H1 (cell line): ENCODE data around the gene RIT2. TPM values are rescaled to one million over a fixed set of nuclear protein-coding genes. Genes with fewer than 3 reads are reported as not detected.

Experiments used
- CTCF ChIA-PET: fragments of 300-600 bp; sonication (Branson Sonifier 250); formaldehyde crosslinking; loops from one replicate; lab custom pipeline; 2021; ENCODE audit not compliant: partially characterized antibody; lab: Charles Lee
- POLR2A ChIA-PET: fragments of 300-600 bp; sonication (Branson Sonifier 250); formaldehyde crosslinking; loops from one replicate; lab custom pipeline; 2021; ENCODE audit warnings: inconsistent platforms; ENCODE audit not compliant: partially characterized antibody; lab: Charles Lee
- DNase-seq, 2 experiments: peaks; one replicate each; pipeline versions ENCODE4 v3.0.0 to v3.0.0-alpha.2; 2010 to 2022; ENCODE audit warnings: low spot score in 2 of 2, low read depth in 1 of 2, mixed read lengths in 1 of 2
- FAIRE-seq: peaks from 2 replicates; lab custom pipeline; 2011; peaks lifted over from hg19 to GRCh38; lab: Jason Lieb, UNC
- H2AFZ ChIP-seq: 2 replicates; pipeline ENCODE4 v1.8.1; 2012; ENCODE audit warnings: low read length, inconsistent platforms
- H2AK5ac ChIP-seq: 2 replicates; pipeline ENCODE4 v1.6.1; 2013; ENCODE audit warnings: low read depth, low read length
- H2BK120ac ChIP-seq: replicated peaks from 2 replicates; pipeline ENCODE3; 2013; ENCODE audit warnings: low read depth, low read length, inconsistent platforms
- H2BK12ac ChIP-seq: 2 replicates; pipeline ENCODE4 v1.6.1; 2013; ENCODE audit warnings: low read depth, low read length
- H2BK15ac ChIP-seq: 2 replicates; pipeline ENCODE4 v1.6.1; 2013; ENCODE audit warnings: low read length
- H2BK20ac ChIP-seq: 2 replicates; pipeline ENCODE4 v1.6.1; 2013; ENCODE audit warnings: low read length
- H2BK5ac ChIP-seq: 2 replicates; pipeline ENCODE4 v1.6.1; 2013; ENCODE audit warnings: low read depth, low read length
- H3K14ac ChIP-seq: 2 replicates; pipeline ENCODE4 v1.6.1; 2013; ENCODE audit warnings: inconsistent platforms; ENCODE audit not compliant: insufficient read length
- H3K18ac ChIP-seq: 2 replicates; pipeline ENCODE4 v1.6.1; 2013; ENCODE audit warnings: low read length; ENCODE audit errors: extremely low read depth
- H3K23ac ChIP-seq: 2 replicates; pipeline ENCODE4 v1.6.1; 2013; ENCODE audit warnings: inconsistent platforms; ENCODE audit not compliant: insufficient read length
- H3K23me2 ChIP-seq: 2 replicates; pipeline ENCODE4 v1.6.1; 2013; ENCODE audit warnings: low read depth, low read length
- H3K27ac ChIP-seq: 2 replicates; pipeline ENCODE4 v1.6.1; 2011; ENCODE audit warnings: low read depth, low read length, inconsistent platforms
- H3K27me3 ChIP-seq, 4 experiments: replicated peaks in 1 of 4; 1 replicate in 1 of 4; 2 replicates in 3 of 4; pipeline versions ENCODE4 v1.6.1 to v1.8.1; 2011 to 2013; ENCODE audit warnings: low read length in 3 of 4, mild to moderate bottlenecking in 3 of 4, inconsistent platforms in 2 of 4, mixed read lengths in 2 of 4, moderate library complexity in 1 of 4; ENCODE audit not compliant: control insufficient read depth in 3 of 4, insufficient read depth in 3 of 4; ENCODE audit errors: extremely low read depth in 1 of 4
- H3K36me3 ChIP-seq, 4 experiments: 2 replicates each; pipeline versions ENCODE4 v1.6.1 to v1.8.1; 2011 to 2013; ENCODE audit warnings: mild to moderate bottlenecking in 4 of 4, low read length in 3 of 4, moderate library complexity in 2 of 4, control low read depth in 1 of 4, inconsistent platforms in 1 of 4; ENCODE audit not compliant: insufficient read depth in 4 of 4, control insufficient read depth in 2 of 4
- H3K4ac ChIP-seq: replicated peaks from 2 replicates; pipeline ENCODE3; 2013; ENCODE audit warnings: low read length, low read depth, mixed read lengths, inconsistent platforms; ENCODE audit not compliant: insufficient read length
- H3K4me1 ChIP-seq, 4 experiments: replicated peaks in 1 of 4; 1 replicate in 1 of 4; 2 replicates in 3 of 4; pipeline versions ENCODE4 v1.6.1 to v1.8.1; 2011 to 2013; ENCODE audit warnings: low read length in 3 of 4, inconsistent platforms in 2 of 4, mixed read lengths in 1 of 4; ENCODE audit not compliant: insufficient read depth in 4 of 4, control insufficient read depth in 3 of 4
- H3K4me2 ChIP-seq, 2 experiments: 2 replicates each; pipeline versions ENCODE4 v1.6.1 to v1.8.1; 2011 to 2013; ENCODE audit warnings: low read depth in 2 of 2, low read length in 2 of 2, control low read depth in 1 of 2, inconsistent platforms in 1 of 2, mild to moderate bottlenecking in 1 of 2; ENCODE audit not compliant: insufficient read depth in 1 of 2
- H3K4me3 ChIP-seq, 4 experiments: fragments of 200-600, 300-600 bp in 1 of 4; sonication (generic), shearing (Covaris generic), sonication (Bioruptor Twin) in 1 of 4; 2 replicates each; pipeline versions ENCODE4 v1.5.1 to v1.8.1; 2011 to 2016; ENCODE audit warnings: low read length in 4 of 4, low read depth in 3 of 4, control low read depth in 2 of 4, inconsistent platforms in 2 of 4, mild to moderate bottlenecking in 2 of 4, mixed read lengths in 1 of 4, moderate library complexity in 1 of 4; ENCODE audit not compliant: insufficient read depth in 2 of 4; ENCODE audit errors: extremely low read depth in 1 of 4
- H3K56ac ChIP-seq: replicated peaks from 2 replicates; pipeline ENCODE3; 2013; ENCODE audit warnings: low read depth, mild to moderate bottlenecking, mixed read lengths, low read length, inconsistent platforms; ENCODE audit not compliant: insufficient read length
- H3K79me1 ChIP-seq: 2 replicates; pipeline ENCODE4 v1.6.1; 2013; ENCODE audit warnings: low read depth, low read length, control low read depth
- H3K79me2 ChIP-seq, 2 experiments: 2 replicates each; pipeline versions ENCODE4 v1.6.1 to v1.8.1; 2012 to 2013; ENCODE audit warnings: low read length in 2 of 2, mild to moderate bottlenecking in 2 of 2, inconsistent platforms in 1 of 2; ENCODE audit not compliant: insufficient read depth in 2 of 2, control insufficient read depth in 1 of 2
- H3K9ac ChIP-seq, 4 experiments: replicated peaks in 1 of 4; 1 replicate in 1 of 4; 2 replicates in 3 of 4; pipeline versions ENCODE4 v1.6.1 to v1.8.1; 2011 to 2013; ENCODE audit warnings: low read depth in 3 of 4, low read length in 3 of 4, control low read depth in 2 of 4, mild to moderate bottlenecking in 2 of 4, moderate library complexity in 2 of 4, inconsistent platforms in 1 of 4; ENCODE audit errors: extremely low read depth in 1 of 4
- H3K9me3 ChIP-seq, 2 experiments: 2 replicates each; pipeline versions ENCODE4 v1.6.1 to v1.8.1; 2012 to 2013; ENCODE audit warnings: mild to moderate bottlenecking in 2 of 2, moderate library complexity in 2 of 2, control low read depth in 1 of 2, inconsistent platforms in 1 of 2, low read depth in 1 of 2, low read length in 1 of 2, mixed read lengths in 1 of 2; ENCODE audit not compliant: insufficient read depth in 2 of 2
- H4K20me1 ChIP-seq, 2 experiments: replicated peaks in 1 of 2; 2 replicates each; pipeline versions ENCODE3 to v1.8.1; 2011 to 2013; ENCODE audit warnings: inconsistent platforms in 2 of 2, low read length in 2 of 2, mild to moderate bottlenecking in 1 of 2; ENCODE audit not compliant: insufficient read depth in 2 of 2, control insufficient read depth in 1 of 2
- H4K5ac ChIP-seq: 2 replicates; pipeline ENCODE4 v1.6.1; 2013; ENCODE audit warnings: low read length, low read depth, mixed read lengths, inconsistent platforms; ENCODE audit not compliant: insufficient read length
- H4K8ac ChIP-seq: 2 replicates; pipeline ENCODE4 v1.8.0; 2013; ENCODE audit warnings: mild to moderate bottlenecking, moderate library complexity, low read length, inconsistent platforms; ENCODE audit not compliant: insufficient read depth; ENCODE audit errors: extremely low read depth
- H4K91ac ChIP-seq: replicated peaks from 2 replicates; pipeline ENCODE3; 2013; ENCODE audit warnings: low read length, mixed read lengths, inconsistent platforms; ENCODE audit not compliant: insufficient read length
- SAP30 ChIP-seq: fragments of 300-600 bp; sonication (generic); IDR thresholded peaks from 2 replicates; pipeline ENCODE4 v1.7.1; 2012; ENCODE audit warnings: low read length, moderate library complexity, mild to moderate bottlenecking, inconsistent platforms; ENCODE audit not compliant: insufficient read depth, insufficient replicate concordance
- WGBS, 2 experiments: shearing (Covaris generic) in 1 of 2; methylation state at CpG; one replicate each; pipeline versions ENCODE4 v1.1.6 to v1.1.7; 2013 to 2015; ENCODE audit warnings: low lambda C conversion rate in 2 of 2, mixed read lengths in 2 of 2, inconsistent platforms in 1 of 2, low coverage in 1 of 2, missing lambda C conversion rate in 1 of 2; ENCODE audit not compliant: insufficient replicate concordance in 2 of 2, insufficient coverage in 1 of 2, insufficient read length in 1 of 2; ENCODE audit errors: extremely low coverage in 1 of 2, missing lambda C conversion rate in 1 of 2; 5-methylcytosine and 5-hydroxymethylcytosine counted together
- polyA plus RNA-seq, 7 experiments: library from polyadenylated mRNA; depleted of rRNA in 3 of 7; stranded (reverse) in 5 of 7; unstranded in 2 of 7; fragments of >200 nt in 5 of 7; fragments of 200-250 nt in 2 of 7; gene quantifications; 1 replicate in 5 of 7; 2 replicates in 1 of 7; 4 replicates in 1 of 7; pipeline versions ENCODE4 v1.2.1 to v1.2.3, GENCODE V29; 2011 to 2013; ENCODE audit warnings: missing spikeins in 2 of 7, mixed read lengths in 2 of 7
- total RNA-seq: library from RNA; stranded (reverse); fragmentation: NEBNext Ultra II Directional; extraction: Animal tissue kit (Norgen Biotek cat#: 25700); gene quantifications from 2 replicates; pipeline ENCODE4 v1.2.1, GENCODE V29; 2021

The RIT2 gene
- total and polyA plus RNA-seq, 2 of the 8 experiments (the other 6 are each of a cell fraction or from before 2014, with no cell fraction given), result 0.67 to 3.2 TPM

DNA sequence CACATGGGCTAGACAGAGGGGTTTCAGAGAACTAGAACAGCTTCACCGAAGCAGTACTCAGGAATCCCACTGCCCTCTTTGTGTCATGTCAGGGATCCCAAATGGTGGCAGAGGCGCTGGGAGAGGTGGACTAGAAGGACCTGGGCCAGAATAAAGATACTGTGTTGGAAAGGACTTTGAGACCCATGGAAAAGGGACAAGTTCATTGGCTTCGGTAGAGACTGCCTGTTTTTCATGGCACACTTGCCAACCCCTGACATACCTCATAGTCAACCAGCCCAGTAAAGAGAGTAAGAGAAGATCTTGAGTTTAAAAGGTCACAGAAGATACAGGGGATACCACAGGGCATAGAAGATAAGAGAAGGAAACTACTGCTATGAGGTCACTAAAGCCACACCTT is 381.0 kb downstream of the RIT2 start:
- Histone ChIP-seq H3K14ac (no peak overlapping the region), H3K27me3 (no peaks in the 10 kb centered on the region), H2BK5ac (peak overlapping the region; percentile 18; the same call in 1 of the 2 replicates), H3K56ac (no peak overlapping the region), H3K23ac (no peak overlapping the region), H3K36me3 (no peaks in the 10 kb centered on the region), H2BK12ac (no peak overlapping the region), H4K91ac (peak overlapping the region; percentile 57), H3K9me3 (no peaks in the 10 kb centered on the region), H3K79me1 (no peaks in the 10 kb centered on the region), H3K4me3 (no peak overlapping the region), H4K20me1 (no peaks in the 10 kb centered on the region), H3K23me2 (no peaks in the 10 kb centered on the region), H4K8ac (no peak overlapping the region), H2AK5ac (no peak overlapping the region), H3K79me2 (no peaks in the 10 kb centered on the region), H4K5ac (no peak overlapping the region), H3K4ac (no peak overlapping the region), H3K27ac (no peak overlapping the region), H3K9ac (no peak overlapping the region), H2BK120ac (no peak overlapping the region), H2AFZ (no peak overlapping the region), H3K4me2 (no peak overlapping the region), H3K18ac (no peak overlapping the region), H3K4me1 (peaks cover 0 to 2% (median 0%) of the 10 kb centered on the region in 4 experiments; a peak in 2 of 7 replicates), H2BK15ac (no peak overlapping the region), H2BK20ac (no peak overlapping the region)
- ChIA-PET CTCF (interaction anchor here (2.2 kb wide), 1 partner anchor 138 kb away, joined by 4 read pairs; no protein-coding TSS in a partner anchor), POLR2A (interaction anchor here (0.8 kb wide), 1 partner anchor 8 kb away, joined by 3 read pairs; no protein-coding TSS in a partner anchor)
- 94% methylated on average over 3 of the region's 3 CpGs; no CpG with 5 or more reads in 1 of the 2 experiments for WGBS, 2 experiments
- TF ChIP-seq SAP30, result no peak
- DNase-seq (no peak), FAIRE-seq (no peak)
